Keratinocyte (primary cell): ENCODE results near the gene RTP5. TPM values are rescaled to one million over a fixed set of nuclear protein-coding genes. Genes with fewer than 3 reads are reported as not detected.

ENCODE experiments used
- DNase-seq: peaks from one replicate; pipeline ENCODE4 v3.0.0-alpha.2; 2011; ENCODE audit warnings: low read depth, missing footprints, low spot score
- FAIRE-seq: peaks from 2 replicates; lab custom pipeline; 2011; peaks lifted over from hg19 to GRCh38; lab: Jason Lieb, UNC
- H2AFZ ChIP-seq: 2 replicates; pipeline ENCODE4 v1.6.0; 2012; ENCODE audit warnings: low read length, control low read depth, inconsistent platforms; ENCODE audit not compliant: control insufficient read depth
- H3K27ac ChIP-seq: 2 replicates; pipeline ENCODE4 v1.5.1; 2011; ENCODE audit warnings: low read length; ENCODE audit not compliant: control insufficient read depth, insufficient read depth
- H3K27me3 ChIP-seq: 3 replicates; pipeline ENCODE4 v1.6.0; 2011; ENCODE audit warnings: low read length; ENCODE audit not compliant: control insufficient read depth, insufficient read depth; ENCODE audit errors: extremely low read depth
- H3K36me3 ChIP-seq, 2 experiments: 2 replicates in 1 of 2; 3 replicates in 1 of 2; pipeline ENCODE4 v1.5.1; 2011; ENCODE audit warnings: low read length in 2 of 2, mild to moderate bottlenecking in 1 of 2; ENCODE audit not compliant: control insufficient read depth in 2 of 2, insufficient read depth in 2 of 2; ENCODE audit errors: extremely low read depth in 1 of 2
- H3K4me1 ChIP-seq: 3 replicates; pipeline ENCODE4 v1.5.1; 2011; ENCODE audit warnings: low read length; ENCODE audit not compliant: control insufficient read depth, insufficient read depth; ENCODE audit errors: extremely low read depth
- H3K4me2 ChIP-seq: 3 replicates; pipeline ENCODE4 v1.6.0; 2011; ENCODE audit warnings: low read depth, low read length; ENCODE audit not compliant: control insufficient read depth, insufficient read depth; ENCODE audit errors: extremely low read depth
- H3K4me3 ChIP-seq, 3 experiments: fragments of 200-600 bp in 1 of 3; sonication (generic) in 1 of 3; 2 replicates in 2 of 3; 3 replicates in 1 of 3; pipeline ENCODE4 v1.5.1; 2011 to 2016; ENCODE audit warnings: low read length in 3 of 3, mild to moderate bottlenecking in 3 of 3, control low read depth in 2 of 3, inconsistent platforms in 1 of 3, low read depth in 1 of 3, mixed read lengths in 1 of 3, mixed run types in 1 of 3, moderate library complexity in 1 of 3; ENCODE audit not compliant: control insufficient read depth in 2 of 3, insufficient read depth in 2 of 3; ENCODE audit errors: extremely low read depth in 1 of 3
- H3K79me2 ChIP-seq: 2 replicates; pipeline ENCODE4 v1.6.0; 2012; ENCODE audit warnings: low read length; ENCODE audit not compliant: control insufficient read depth, insufficient read depth
- H3K9ac ChIP-seq: 3 replicates; pipeline ENCODE4 v1.6.0; 2011; ENCODE audit warnings: low read length; ENCODE audit not compliant: control insufficient read depth, insufficient read depth; ENCODE audit errors: extremely low read depth
- H3K9me1 ChIP-seq: 3 replicates; pipeline ENCODE4 v1.6.0; 2011; ENCODE audit warnings: low read length; ENCODE audit not compliant: control insufficient read depth, insufficient read depth; ENCODE audit errors: extremely low read depth
- H3K9me3 ChIP-seq: 2 replicates; pipeline ENCODE4 v1.5.1; 2012; ENCODE audit warnings: low read depth, low read length; ENCODE audit not compliant: control insufficient read depth
- H4K20me1 ChIP-seq: 3 replicates; pipeline ENCODE4 v1.6.0; 2011; ENCODE audit warnings: low read length; ENCODE audit not compliant: control insufficient read depth, insufficient read depth; ENCODE audit errors: extremely low read depth
- EZH2 ChIP-seq: IDR thresholded peaks from one replicate; pipeline ENCODE4 v1.6.1; 2012; ENCODE audit warnings: inconsistent platforms, mild to moderate bottlenecking, low read length, moderate library complexity
- dilution Hi-C: fragments of 300-500 bp; cut with MboI; formaldehyde crosslinking; loops from one replicate; pipeline ENCODE4 v1.7.0; 2020; ENCODE audit warnings: low sequenced_read_pairs; ENCODE audit not compliant: extremely low pct_ligation_motif_present
- polyA plus RNA-seq, 5 experiments: library from polyadenylated mRNA; depleted of rRNA in 3 of 5; stranded (reverse) in 3 of 5; stranded (forward) in 1 of 5; unstranded in 1 of 5; fragments of >200 nt; gene quantifications; 1 replicate in 1 of 5; 2 replicates in 3 of 5; 3 replicates in 1 of 5; pipeline versions ENCODE4 v1.2.1 to v1.2.3, GENCODE V29; 2011 to 2012; ENCODE audit warnings: missing spikeins in 2 of 5, low read depth in 1 of 5, low replicate concordance in 1 of 5
- TF ChIP-seq, protein P1 (sequence below), 3 experiments: IDR thresholded peaks in 1 of 3; conservative IDR thresholded peaks in 1 of 3; optimal IDR thresholded peaks in 1 of 3; 2 replicates in 2 of 3; 3 replicates in 1 of 3; pipeline versions ENCODE3 to v1.5.1; 2011; ENCODE audit warnings: low read length in 3 of 3, mild to moderate bottlenecking in 3 of 3, moderate library complexity in 2 of 3, control low read depth in 1 of 3, inconsistent platforms in 1 of 3; ENCODE audit not compliant: insufficient read depth in 2 of 3; ENCODE audit errors: extremely low read depth in 1 of 3

Gene RTP5
- polyA plus RNA-seq, 1 donor (not counting 4 experiments of a cell fraction or from before 2014, with no cell fraction given), result not detected

GRCh38 chr2:241895712-241896641 lies 26.4 kb downstream of the RTP5 start:
- Histone ChIP-seq H3K4me3 (no peak overlapping the region), H3K9me3 (no peaks in the 10 kb centered on the region), H3K36me3 (no peaks in the 10 kb centered on the region), H3K27me3 (peaks cover 10% of the 10 kb centered on the region), H3K27ac (peak overlapping the region; percentile 22), H3K9ac (peak overlapping the region; percentile 33), H4K20me1 (no peaks in the 10 kb centered on the region), H3K9me1 (no peaks in the 10 kb centered on the region), H3K4me1 (peaks cover 48% of the 10 kb centered on the region), H3K79me2 (no peaks in the 10 kb centered on the region), H3K4me2 (peak overlapping the region; percentile 7), H2AFZ (peak overlapping the region; percentile 53)
- DNase-seq (peak; percentile 52), FAIRE-seq (peak; percentile 58)
- dilution Hi-C loops, result no loop called here
- TF ChIP-seq EZH2, result no peak
- TF ChIP-seq, protein P1, sequence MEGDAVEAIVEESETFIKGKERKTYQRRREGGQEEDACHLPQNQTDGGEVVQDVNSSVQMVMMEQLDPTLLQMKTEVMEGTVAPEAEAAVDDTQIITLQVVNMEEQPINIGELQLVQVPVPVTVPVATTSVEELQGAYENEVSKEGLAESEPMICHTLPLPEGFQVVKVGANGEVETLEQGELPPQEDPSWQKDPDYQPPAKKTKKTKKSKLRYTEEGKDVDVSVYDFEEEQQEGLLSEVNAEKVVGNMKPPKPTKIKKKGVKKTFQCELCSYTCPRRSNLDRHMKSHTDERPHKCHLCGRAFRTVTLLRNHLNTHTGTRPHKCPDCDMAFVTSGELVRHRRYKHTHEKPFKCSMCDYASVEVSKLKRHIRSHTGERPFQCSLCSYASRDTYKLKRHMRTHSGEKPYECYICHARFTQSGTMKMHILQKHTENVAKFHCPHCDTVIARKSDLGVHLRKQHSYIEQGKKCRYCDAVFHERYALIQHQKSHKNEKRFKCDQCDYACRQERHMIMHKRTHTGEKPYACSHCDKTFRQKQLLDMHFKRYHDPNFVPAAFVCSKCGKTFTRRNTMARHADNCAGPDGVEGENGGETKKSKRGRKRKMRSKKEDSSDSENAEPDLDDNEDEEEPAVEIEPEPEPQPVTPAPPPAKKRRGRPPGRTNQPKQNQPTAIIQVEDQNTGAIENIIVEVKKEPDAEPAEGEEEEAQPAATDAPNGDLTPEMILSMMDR (optimal IDR thresholded peaks at IDR 0.05 in 1 of 3, IDR thresholded peaks at IDR 0.05 in 1 of 3, conservative IDR thresholded peaks at IDR 0.05 in 1 of 3; ENCODE audit: extremely low read depth in 1 of 3, insufficient read depth in 2 of 3, low read length in 3 of 3), result no peak

DNA sequence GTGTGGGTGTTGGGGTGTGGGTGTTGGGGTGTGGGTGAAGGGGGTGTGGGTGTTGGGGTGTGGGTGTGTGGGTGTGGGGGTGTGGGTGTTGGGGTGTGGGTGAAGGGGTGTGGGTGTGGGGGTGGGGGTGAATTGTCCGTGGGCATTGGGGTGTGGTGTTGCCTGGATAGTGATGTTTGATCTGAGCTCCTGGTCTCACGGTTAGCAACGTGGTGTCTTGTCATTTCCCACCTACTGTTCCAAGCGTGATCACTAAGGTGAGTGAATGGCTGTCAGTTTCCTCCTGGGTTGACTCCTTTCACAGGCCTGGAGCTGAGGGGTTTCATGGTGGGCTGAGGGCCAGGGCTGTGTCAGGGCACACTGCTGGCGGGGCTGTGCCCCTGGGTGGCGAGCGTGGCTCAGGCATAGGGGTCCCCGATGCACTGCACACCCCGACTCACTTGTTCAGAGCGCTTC lies 27.2 kb downstream of the RTP5 start:
- H3K27ac ChIP-seq, result no peak overlapping the region
- no peak overlapping the region for H2AFZ ChIP-seq
- no peak overlapping the region for H3K4me3 ChIP-seq
- no peaks in the 10 kb centered on the region for H3K9me3 ChIP-seq
- H3K27me3 ChIP-seq, result peaks cover 12% of the 10 kb centered on the region
- FAIRE-seq, result no peak
- no peaks in the 10 kb centered on the region for H3K79me2 ChIP-seq
- no peak overlapping the region for H3K4me2 ChIP-seq
- dilution Hi-C loops, result no loop called here
- TF ChIP-seq, protein P1 (optimal IDR thresholded peaks at IDR 0.05 in 1 of 3, IDR thresholded peaks at IDR 0.05 in 1 of 3, conservative IDR thresholded peaks at IDR 0.05 in 1 of 3; ENCODE audit: extremely low read depth in 1 of 3, insufficient read depth in 2 of 3, low read length in 3 of 3), result no peak
- TF ChIP-seq EZH2, result no peak
- peaks cover 48% of the 10 kb centered on the region for H3K4me1 ChIP-seq
- H3K9me1 ChIP-seq, result no peaks in the 10 kb centered on the region
- H4K20me1 ChIP-seq, result no peaks in the 10 kb centered on the region
- H3K9ac ChIP-seq, result no peak overlapping the region
- DNase-seq, result no peak
- H3K36me3 ChIP-seq, result no peaks in the 10 kb centered on the region
